Stimulated activated CD4-positive, alpha-beta T cell treated with anti-CD3 and anti-CD28 coated beads, Interleukin-15, amount 100 ng/mL, for 48 hours (primary cell): ENCODE data around the gene FGD5.

Experiments used
- DNase-seq, 2 donors: peaks; one replicate each; pipeline ENCODE4 v3.0.0-alpha.2; 2020; ENCODE audit warnings: low read depth in 2 of 2

The FGD5 gene

DNA sequence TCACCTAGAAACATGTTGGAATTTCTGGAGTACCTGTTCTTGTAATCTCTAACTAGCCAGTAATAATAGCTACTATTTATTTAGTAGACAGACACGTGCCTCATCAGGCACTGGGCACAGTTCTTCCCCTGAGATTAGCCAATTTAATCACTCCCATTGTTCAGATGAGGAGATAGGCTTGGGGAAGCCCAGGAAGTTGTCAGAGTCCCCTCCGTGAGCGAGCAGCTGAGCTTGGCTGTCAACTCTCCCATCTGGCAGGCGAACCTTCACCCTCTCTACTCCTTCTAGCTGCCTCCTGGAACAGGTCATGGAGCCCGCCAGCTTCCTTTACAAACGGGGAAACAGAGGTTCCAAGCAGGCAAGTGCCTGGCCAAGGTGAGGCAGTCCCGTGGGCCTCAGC is 31.1 kb upstream of the FGD5 start:
- DNase-seq = no peak

DNA sequence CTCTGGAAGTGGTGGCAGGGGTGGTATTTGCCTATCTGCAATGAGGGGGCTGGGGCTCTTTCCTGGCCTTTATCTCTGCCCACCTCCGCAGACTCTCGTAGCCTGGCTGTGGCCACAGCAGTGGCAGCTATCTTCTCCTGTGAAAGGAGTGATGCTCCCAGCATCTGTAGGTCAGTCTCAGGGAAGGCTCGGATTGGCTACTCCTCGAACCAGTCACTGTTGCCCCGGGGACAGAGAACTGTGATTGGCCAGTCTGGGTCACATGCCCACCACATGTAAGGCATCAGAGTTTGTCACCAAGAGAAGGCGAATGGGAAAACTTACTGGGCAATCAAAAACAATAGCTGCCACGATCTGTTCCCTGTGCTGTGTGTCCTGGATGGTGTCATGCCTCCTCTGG is 30.1 kb upstream of the FGD5 start:
- DNase-seq = no peak

GRCh38 chr3:14789221-14789620 is 29.5 kb upstream of the FGD5 start:
- no peak for DNase-seq

DNA sequence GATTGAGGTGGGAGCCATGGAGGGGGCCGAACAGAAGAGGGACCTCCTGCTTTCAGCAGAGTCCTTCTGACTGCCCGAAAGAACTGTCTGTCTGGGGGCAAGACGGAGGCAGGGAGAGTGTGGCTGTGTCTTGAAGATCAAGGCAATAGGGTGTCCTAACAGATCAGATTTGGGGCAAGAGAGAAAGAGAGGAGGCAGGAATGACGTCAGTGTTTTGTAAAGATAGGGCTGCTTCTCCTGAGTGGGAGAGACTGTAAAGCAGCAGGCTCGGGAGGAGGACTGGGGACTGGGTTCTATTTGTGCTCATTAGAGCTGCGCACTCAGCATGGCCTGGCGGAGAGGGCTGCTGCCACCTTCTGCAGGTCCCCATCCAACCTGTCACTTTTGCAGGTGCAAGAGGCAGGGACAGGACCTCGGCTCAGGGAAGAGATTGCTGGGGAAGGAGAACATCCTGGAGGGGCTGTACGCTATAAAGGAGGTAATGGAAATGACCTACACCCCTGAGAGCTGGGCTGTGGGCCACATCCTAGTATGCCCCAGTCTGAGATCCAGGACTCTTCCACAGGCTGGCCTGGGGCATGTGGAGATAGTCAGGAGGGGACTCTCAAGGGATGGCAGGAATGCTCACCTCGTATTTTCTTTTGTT is 29.0 kb upstream of the FGD5 start:
- no peak for DNase-seq

DNA sequence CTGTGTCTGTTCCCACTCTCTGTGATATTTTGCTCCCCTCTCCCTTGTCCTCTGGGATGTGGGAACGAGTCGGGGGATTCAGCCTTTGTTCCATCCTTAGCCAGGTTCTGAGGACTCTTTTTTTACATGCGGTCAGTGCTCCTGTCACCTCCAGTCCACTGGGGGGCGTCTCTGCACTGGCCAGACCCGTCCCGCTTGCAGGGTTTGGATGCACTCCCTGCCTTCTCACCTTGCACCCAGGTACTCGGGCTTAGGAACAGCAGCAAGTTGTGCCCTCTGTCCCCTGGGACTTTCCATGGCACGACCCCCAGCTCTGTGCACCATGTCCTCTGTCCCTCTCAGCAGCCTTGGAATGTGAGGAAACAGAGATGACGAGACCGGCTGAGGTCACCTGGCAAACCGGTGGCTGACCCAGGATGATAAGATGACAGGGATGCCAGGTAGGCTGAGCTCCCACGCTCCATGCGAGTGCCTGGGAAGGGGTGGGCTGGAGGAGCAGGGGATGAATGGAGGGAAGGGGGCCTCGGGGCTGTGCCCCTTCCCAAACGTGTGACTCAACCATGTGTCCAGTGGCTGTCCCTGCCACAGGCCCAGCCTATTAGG is 27.3 kb upstream of the FGD5 start:
- DNase-seq = peak; percentile 34 to 51

DNA sequence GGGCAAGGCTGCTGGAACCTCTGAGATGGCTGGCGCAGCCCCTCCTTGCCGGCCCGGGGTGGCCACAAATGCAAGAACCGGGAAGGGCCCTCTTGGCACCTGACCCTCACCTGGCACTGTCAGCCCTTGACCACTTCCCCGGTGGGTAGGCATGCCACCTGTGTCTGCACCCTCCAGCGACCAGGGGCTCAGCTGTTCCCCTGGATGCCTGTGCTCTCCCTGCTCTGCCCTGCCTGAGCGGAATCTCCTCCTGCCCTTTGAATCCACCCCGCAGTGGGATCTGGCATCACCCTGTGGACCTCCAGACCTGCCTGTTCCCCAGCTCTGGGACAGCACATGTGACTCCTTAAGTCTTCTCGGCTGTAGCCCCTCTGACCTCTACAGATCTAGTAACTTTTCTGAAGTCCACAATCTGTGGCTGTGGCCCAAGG is 26.1 kb upstream of the FGD5 start:
- no peak for DNase-seq

GRCh38 chr3:14793126-14793857 is 25.5 kb upstream of the FGD5 start:
- DNase-seq = no peak

DNA sequence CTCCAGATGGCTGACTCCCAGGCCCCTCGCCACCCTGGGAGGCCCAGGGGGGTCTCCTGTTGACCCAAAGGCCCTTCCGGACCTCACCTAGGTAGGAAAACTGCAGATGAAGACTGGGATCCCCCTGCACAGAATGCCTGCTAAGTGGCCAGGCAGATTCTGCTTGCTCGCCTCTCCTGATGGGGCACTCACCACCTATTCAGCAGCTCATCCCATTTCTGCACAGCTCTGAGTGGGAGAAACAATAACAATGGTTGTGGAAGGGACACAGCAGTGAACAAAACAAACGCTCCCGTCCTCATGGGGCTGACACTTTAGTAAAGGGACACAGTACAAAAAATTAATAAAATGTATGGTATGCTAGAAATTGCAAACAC is 24.9 kb upstream of the FGD5 start:
- DNase-seq = no peak

- DNase-seq = no peak
Observed at GRCh38 chr3:14794435-14794834, 24.3 kb upstream of the FGD5 start.

DNA sequence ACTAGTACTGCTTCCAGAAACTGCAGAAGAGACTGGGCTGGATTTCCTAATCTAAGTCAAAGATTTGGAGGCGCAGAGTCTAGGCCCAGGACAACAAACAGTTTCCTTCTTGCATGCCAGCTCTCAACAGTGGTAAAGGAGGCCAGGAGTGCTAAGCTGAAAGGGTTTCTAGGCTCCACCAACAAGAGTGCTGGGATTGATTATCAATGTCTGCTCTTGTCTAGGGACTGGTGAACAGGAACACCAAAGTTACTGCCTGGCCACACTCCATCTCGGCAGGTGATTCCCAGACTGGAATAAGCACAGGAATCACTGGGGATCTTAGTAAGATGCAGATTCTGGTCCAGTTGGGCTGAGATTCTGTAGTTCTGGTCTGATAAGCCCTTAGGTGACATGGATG is 22.8 kb upstream of the FGD5 start:
- DNase-seq = no peak

- no peak for DNase-seq
Observed at GRCh38 chr3:14796403-14797077, 22.2 kb upstream of the FGD5 start.

- DNase-seq = no peak
Observed at GRCh38 chr3:14797731-14798130, 21.0 kb upstream of the FGD5 start.

- no peak for DNase-seq
Observed at GRCh38 chr3:14798231-14798630, 20.5 kb upstream of the FGD5 start.

DNA sequence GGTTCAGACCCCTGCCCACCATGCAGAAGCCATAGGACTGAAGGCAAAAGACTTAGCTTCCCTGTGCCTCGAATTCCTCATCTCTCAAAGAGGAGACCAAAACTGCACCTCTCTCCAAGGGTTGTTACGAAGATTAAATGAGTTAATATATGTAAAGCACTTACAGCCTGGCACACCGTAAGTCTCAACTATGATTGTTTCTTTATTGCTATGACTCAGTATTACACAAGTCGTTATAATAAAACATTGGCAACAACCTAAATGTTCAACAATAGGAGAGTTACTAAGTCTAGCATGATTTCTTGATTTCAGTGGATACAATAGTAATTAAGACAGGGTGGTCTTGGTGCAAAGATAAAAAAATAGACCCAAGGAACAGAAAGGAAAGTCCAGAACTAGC is 19.6 kb upstream of the FGD5 start:
- no peak for DNase-seq

DNA sequence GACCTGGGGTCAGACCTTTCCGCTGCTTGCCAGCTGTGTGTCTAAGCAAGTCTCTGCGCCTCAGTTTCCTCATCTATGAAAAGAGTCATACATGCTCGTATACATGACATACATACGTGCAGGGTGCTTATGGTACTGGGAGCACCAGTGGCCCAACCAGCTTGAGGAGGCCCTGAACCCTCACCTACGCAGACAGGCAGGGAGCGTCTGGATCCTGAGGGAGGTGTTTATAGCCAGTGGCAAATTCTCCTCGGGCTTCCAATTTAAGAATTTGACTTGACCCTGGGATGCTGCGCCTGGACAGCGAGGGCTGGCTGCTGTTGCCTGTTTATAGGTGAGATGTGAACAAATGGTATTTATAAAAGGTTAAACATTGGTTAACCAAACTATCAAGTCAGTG is 17.7 kb upstream of the FGD5 start:
- DNase-seq = no peak

GRCh38 chr3:14801668-14802380 is 16.9 kb upstream of the FGD5 start:
- DNase-seq = no peak

- DNase-seq = no peak
Observed at GRCh38 chr3:14802381-14802731, 16.4 kb upstream of the FGD5 start.

DNA sequence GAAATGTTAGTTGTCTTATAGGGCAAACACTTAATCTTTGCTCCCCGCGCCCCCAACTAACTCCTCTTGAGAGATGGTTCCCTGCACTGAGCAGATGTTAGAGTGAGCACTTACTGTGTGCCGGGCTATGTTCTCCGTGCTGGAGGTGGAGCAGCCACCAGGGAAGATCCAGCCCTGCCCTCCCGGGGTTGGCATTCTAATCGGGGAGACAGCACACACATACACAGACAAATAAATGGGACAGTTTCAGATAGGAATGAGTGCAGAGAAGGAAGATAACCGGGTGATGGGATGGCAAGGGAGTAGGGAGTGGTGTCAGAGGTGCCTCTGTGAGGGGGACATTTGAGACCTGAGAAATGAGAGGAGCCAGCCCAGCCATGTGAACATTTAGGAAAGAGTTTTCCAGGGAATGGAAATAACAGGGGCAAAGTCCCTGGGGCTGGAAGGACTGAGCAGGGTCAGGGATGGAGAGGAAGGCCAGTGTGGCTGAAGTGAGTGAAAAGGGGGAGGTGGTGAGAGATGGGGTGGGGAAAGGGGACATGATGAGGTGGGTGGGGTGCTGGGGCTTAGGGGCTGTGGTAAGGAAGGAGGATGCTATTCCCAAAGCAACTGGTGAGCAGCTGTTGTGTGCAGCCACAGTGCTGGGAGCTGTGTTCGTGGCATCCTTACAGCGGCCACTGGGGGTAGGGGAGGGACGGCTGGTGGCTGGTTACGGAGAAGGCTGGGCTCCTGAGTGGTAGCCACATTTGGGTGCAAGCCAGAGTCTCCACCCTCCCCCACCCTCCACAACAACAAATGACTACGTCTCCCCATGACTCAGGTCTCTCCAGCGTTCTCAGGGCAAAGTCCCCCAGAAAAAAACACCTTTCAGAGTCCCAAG is 15.4 kb upstream of the FGD5 start:
- no peak for DNase-seq

DNA sequence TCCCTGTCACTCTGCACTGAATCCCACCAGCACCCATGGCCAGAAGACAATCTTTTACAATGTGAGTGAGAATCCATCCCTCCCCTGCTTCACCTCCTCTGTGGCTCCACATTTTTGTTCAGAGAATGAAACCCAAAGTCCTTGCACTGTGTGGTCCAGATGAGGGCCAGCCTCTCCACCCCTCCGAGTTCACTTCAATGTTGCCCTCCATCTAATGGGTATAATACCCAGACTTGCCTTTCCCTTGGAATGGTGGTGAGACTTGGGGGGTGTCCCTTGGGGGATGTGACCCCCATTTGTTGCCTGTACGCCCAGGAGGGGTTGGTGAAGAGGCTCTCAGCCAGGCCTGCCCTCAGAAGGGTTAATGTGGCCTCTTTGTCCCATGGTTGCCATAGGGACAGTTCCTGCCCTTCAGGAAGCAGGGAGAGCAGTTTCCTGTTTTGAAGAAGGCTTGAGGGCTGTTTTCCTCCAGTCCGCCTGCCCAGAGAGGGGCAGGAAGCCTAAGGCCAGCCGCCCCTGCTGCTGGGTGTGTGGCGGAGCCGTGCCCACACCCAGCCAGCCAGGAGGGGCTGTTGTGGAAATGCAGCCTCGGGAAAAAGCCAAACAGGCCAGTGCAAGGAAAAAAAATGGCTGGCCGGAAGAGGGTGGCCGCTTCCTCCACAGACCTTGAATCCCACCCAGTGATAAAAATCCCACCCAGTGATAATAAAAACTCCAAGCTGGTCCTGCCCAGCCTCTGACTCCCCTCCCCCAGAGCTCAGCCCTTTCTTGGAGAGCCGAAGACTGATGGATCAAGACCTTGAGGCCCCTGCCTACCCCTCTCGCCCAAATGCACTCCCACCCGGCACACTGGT is 14.6 kb upstream of the FGD5 start:
- no peak for DNase-seq
